AG09319 (cell line): Measurements from ENCODE around the gene ZDHHC14.
"Not testable (repeated sequence)": the region's sequence is repeated elsewhere in the genome, so short reads cannot be mapped to it uniquely, and the experiment has no call there.

ENCODE experiments used
- DNase-seq: peaks from one replicate; pipeline ENCODE4 v3.0.0-alpha.2; 2010; ENCODE audit warnings: low read depth; ENCODE audit errors: extremely low read depth
- TF ChIP-seq, protein P1 (sequence below): IDR thresholded peaks from 2 replicates; pipeline ENCODE4 v1.5.1; 2011; ENCODE audit warnings: low read depth, mild to moderate bottlenecking, inconsistent platforms, low read length, moderate library complexity

Gene ZDHHC14

DNA sequence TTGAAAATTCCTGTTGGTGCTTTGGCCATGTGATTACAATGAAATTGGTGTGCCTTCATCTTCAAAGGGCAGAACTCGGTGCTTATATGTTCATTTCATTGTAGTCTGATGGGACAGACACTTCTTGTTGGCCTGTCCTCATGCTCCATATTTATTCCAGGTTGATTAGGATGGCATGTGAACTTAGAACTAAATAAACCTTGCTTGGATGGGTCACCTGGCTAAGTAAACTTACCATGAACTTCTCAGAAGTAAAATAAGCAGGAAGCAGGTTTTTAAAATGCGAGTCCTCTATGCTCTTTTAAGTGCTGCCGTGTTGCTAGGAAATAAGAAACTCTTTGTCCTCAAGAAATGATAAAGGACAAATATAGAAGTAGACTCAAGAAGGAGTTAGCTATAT lies 26.7 kb downstream of the ZDHHC14 start:
- no peak for DNase-seq
- TF ChIP-seq, protein P1, sequence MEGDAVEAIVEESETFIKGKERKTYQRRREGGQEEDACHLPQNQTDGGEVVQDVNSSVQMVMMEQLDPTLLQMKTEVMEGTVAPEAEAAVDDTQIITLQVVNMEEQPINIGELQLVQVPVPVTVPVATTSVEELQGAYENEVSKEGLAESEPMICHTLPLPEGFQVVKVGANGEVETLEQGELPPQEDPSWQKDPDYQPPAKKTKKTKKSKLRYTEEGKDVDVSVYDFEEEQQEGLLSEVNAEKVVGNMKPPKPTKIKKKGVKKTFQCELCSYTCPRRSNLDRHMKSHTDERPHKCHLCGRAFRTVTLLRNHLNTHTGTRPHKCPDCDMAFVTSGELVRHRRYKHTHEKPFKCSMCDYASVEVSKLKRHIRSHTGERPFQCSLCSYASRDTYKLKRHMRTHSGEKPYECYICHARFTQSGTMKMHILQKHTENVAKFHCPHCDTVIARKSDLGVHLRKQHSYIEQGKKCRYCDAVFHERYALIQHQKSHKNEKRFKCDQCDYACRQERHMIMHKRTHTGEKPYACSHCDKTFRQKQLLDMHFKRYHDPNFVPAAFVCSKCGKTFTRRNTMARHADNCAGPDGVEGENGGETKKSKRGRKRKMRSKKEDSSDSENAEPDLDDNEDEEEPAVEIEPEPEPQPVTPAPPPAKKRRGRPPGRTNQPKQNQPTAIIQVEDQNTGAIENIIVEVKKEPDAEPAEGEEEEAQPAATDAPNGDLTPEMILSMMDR: no peak

DNA sequence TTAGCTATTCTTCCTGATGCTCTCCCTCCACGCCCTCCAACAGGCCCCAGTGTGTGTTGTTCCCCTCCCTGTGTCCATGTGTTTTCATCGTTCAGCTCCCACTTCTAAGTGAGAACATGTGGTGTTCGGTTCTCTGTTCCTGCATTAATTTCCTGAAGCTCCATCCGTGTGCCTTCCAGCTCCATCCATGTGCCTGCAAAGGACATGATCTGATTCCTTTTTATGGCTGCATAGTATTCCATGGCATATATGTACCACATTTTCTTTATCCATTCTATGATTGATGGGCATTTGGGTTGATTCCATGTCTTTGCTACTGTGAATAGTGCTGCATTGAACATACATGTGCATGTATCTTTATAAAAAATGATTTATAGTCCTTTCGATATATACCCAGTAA lies 27.4 kb downstream of the ZDHHC14 start:
- not testable (repeated sequence) for DNase-seq

DNA sequence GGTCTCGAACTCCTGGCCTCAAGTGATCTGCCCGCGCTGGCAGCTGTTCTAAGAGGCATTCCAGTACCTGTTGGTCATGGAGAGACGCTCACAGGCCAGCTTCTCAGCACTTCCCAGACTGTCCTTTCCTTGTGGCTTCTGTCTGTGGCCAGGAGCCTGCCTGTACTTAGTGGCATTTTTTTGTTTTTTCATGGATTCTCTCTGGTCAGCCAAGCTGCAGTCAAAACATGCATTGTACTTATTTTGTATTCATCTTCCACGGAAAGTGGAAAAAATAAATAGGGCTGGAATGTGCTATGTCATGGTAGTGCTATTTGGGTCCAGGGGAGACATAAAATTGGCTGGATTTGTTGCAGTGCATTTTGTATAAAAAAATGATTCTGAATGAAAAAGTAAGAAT lies 29.1 kb downstream of the ZDHHC14 start:
- TF ChIP-seq, protein P1: no peak
- no peak for DNase-seq

DNA sequence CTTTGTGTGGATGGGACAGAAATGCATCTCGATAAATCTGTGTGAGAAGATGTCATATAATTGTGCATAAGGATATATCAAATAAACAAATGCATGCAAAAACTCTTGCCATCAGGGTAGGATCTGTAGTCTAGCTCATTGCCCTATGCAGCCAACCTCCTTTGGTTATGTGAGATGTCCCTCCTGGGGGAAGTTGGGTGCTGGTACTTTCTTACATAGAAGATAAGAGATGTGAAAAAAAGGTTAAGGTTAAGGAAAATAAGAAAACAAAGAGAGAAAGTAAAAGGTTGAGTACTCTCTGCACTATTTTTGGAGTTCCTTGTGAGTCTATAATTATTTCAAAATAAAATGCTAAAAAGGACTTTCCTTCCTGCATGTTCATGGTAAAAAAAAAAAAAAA lies 30.4 kb downstream of the ZDHHC14 start:
- TF ChIP-seq, protein P1: no peak
- no peak for DNase-seq

DNA sequence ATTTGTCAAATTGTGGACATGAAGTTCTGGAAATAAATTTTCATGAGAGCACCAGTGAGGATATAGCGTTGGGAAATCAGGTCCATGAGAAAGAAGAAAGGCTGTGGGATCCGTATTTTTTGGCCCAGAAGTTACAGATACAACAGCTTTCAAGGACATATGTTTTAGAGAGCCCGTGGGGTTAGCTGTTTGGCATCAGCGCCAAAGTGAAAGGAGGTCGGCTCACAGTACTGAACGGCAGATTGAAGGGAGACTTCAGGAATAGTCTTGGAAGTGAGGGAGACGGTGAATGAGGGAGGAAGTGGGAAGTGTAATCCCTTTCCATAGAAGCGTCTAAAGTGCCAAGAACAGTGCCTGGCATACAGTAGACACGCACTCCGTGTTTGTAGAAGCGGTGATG lies 31.8 kb downstream of the ZDHHC14 start:
- DNase-seq: no peak
- TF ChIP-seq, protein P1: no peak

DNA sequence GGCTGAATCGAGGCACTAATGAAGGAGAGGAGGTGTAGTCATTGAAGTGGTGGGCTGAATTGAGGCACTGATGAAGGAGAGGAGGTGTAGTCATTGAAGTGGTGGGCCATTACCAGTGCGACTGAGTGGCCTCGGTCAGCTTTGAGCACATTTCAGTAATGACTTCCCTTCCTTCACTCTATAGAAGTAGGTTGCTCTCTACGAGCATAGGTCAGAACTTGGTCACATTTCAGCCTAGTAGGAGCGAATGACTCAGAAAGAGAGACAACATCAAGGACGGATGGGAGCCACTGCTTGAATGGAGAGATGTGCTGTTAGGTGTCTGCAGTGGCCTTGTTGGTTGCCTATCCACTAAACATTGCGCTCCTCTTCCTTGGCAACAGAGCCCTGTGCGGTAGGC lies 39.5 kb downstream of the ZDHHC14 start:
- no peak for DNase-seq
- TF ChIP-seq, protein P1: no peak

DNA sequence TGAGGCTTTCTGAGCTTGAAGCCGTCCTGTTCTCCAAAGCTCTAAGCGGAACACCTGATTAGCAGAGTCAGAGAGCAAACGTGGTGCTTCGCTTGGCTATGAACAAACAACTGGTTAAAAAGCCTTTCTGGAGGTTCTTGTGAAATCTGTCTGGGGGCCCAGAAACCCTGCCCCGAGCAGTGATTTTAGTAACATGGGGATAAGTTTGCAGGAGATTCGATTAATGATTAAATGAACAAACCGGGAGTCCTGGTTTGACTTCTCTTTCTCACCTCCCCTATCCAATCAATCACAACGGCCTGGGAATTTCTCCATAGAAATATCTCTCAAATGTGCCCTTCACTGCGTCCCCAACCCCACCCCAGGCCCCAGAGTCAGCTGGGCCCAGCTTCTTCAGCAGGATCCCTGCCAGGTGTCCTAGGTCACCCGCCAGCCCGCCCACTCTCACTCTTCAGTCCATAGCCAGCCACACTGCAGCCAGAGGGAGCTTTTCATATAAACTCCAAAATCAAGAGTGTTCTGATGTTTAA lies 43.6 kb downstream of the ZDHHC14 start:
- TF ChIP-seq, protein P1: no peak
- DNase-seq: no peak

DNA sequence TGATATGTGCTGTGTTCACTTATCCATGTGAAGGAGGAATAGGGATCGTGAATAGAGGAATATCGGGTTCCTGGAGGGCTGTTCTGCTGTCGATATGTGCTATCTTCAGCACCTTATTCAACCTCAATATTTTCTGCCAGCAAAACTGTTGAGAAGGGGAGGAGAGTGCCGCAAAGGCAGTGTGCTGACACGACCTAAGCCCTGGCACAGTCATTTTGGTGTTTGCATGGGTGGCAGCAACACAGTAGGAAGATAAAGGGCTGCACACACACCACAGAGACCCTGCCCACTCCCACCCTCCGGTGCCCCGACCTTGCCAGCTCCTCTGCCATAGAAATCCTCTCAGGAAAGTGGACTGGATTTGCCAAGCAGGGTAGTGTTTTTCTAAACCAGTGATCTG lies 47.0 kb downstream of the ZDHHC14 start:
- DNase-seq: no peak
- TF ChIP-seq, protein P1: no peak
